Measurements from ENCODE around the gene ZNF28.

DNA sequence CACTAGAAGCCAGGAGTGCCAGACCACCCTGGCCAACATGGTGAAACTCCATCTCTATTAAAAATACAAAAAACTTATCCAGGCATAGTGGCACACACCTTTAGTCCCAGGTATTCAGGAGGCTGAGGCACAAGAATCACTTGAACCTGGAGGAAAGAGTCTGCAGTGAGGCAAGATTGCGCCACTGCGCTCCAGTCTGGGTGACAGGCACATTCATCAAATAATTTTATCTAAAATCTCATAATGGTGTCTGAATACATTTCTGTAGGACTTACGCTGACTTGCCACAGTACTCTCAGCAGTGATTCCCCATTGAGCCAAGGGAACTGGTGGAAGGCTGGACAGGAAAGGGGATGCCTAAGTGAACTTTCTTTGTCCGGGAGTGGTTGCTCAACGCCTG lies 4.3 kb upstream of the ZNF28 start:
- TF ChIP-seq, protein P1, sequence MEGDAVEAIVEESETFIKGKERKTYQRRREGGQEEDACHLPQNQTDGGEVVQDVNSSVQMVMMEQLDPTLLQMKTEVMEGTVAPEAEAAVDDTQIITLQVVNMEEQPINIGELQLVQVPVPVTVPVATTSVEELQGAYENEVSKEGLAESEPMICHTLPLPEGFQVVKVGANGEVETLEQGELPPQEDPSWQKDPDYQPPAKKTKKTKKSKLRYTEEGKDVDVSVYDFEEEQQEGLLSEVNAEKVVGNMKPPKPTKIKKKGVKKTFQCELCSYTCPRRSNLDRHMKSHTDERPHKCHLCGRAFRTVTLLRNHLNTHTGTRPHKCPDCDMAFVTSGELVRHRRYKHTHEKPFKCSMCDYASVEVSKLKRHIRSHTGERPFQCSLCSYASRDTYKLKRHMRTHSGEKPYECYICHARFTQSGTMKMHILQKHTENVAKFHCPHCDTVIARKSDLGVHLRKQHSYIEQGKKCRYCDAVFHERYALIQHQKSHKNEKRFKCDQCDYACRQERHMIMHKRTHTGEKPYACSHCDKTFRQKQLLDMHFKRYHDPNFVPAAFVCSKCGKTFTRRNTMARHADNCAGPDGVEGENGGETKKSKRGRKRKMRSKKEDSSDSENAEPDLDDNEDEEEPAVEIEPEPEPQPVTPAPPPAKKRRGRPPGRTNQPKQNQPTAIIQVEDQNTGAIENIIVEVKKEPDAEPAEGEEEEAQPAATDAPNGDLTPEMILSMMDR (IDR thresholded peaks at IDR 0.05), result no peak
- no peak for TF ChIP-seq POLR2A (IDR thresholded peaks at IDR 0.05)

Data from Peyer's patch (tissue), 4 donors.